ENCODE data around the gene BRMS1L. TPM values are rescaled to one million over a fixed set of nuclear protein-coding genes. Genes with fewer than 3 reads are reported as not detected.

Gene BRMS1L
- total and polyA plus RNA-seq, 2 experiments from 2014 or later, result 6.6 to 9.5 TPM

- no peak overlapping the region for H3K27ac ChIP-seq
- no peaks in the 10 kb centered on the region for H3K27me3 ChIP-seq (replicated peaks; ENCODE audit: insufficient read depth)
- peaks cover 2% of the 10 kb centered on the region for H3K9me3 ChIP-seq (ENCODE audit: low read depth)
- H3K9ac ChIP-seq, result no peak overlapping the region
- DNase-seq, result no peak
- 32 to 38% methylated on average over 1 of the region's 1 CpG for WGBS, 2 experiments (ENCODE audit: low coverage in 1 of 2, low lambda C conversion rate in 2 of 2, missing lambda C conversion rate in 2 of 2)
- no peaks in the 10 kb centered on the region for H3F3A ChIP-seq (ENCODE audit: insufficient read depth)
- no peaks in the 10 kb centered on the region for H3K36me3 ChIP-seq (ENCODE audit: low read depth)
- H3K4me3 ChIP-seq, result no peak overlapping the region
- H3K9me2 ChIP-seq (ENCODE audit: insufficient read depth), result no peaks in the 10 kb centered on the region
- in situ Hi-C loops (cut with MboI), result no loop called here
- H3K4me2 ChIP-seq (ENCODE audit: unreplicated experiment), result no peak overlapping the region
- H3K79me2 ChIP-seq (ENCODE audit: insufficient read depth), result peaks cover 86% of the 10 kb centered on the region
- H4K20me1 ChIP-seq (ENCODE audit: insufficient read depth), result no peaks in the 10 kb centered on the region; the same call in 1 of the 2 replicates
- H2AFZ ChIP-seq, result no peak overlapping the region
- no peaks in the 10 kb centered on the region for H3K4me1 ChIP-seq (ENCODE audit: insufficient read depth)
- TF ChIP-seq EZH2phosphoT487 (IDR thresholded peaks at IDR 0.05; ENCODE audit: insufficient read depth, low read depth) (no peak), EZH2 (IDR thresholded peaks at IDR 0.05; ENCODE audit: insufficient read depth, poor library complexity, severe bottlenecking) (no peak)
Measured at GRCh38 chr14:35783699-35784098, 42.4 kb upstream of the BRMS1L start.

GRCh38 chr14:35786856-35787255 lies 39.3 kb upstream of the BRMS1L start:
- H3K9me2 ChIP-seq (ENCODE audit: insufficient read depth), result no peaks in the 10 kb centered on the region
- H3K27ac ChIP-seq, result no peak overlapping the region
- in situ Hi-C loops (cut with MboI), result no loop called here
- no peak overlapping the region for H3K4me2 ChIP-seq (ENCODE audit: unreplicated experiment)
- no peak overlapping the region for H3K4me3 ChIP-seq
- WGBS, 2 experiments (ENCODE audit: low coverage in 1 of 2, low lambda C conversion rate in 2 of 2, missing lambda C conversion rate in 2 of 2), result 91 to 95% methylated on average over 2 of the region's 2 CpGs
- H3K4me1 ChIP-seq (ENCODE audit: insufficient read depth), result no peaks in the 10 kb centered on the region
- no peaks in the 10 kb centered on the region for H3K9me3 ChIP-seq (ENCODE audit: low read depth)
- no peak overlapping the region for H2AFZ ChIP-seq
- no peaks in the 10 kb centered on the region for H3K27me3 ChIP-seq (replicated peaks; ENCODE audit: insufficient read depth)
- no peak for DNase-seq
- no peak overlapping the region for H3K9ac ChIP-seq
- no peaks in the 10 kb centered on the region; the same call in 1 of the 2 replicates for H4K20me1 ChIP-seq (ENCODE audit: insufficient read depth)
- H3K36me3 ChIP-seq (ENCODE audit: low read depth), result no peaks in the 10 kb centered on the region
- TF ChIP-seq EZH2phosphoT487 (IDR thresholded peaks at IDR 0.05; ENCODE audit: insufficient read depth, low read depth), result no peak
- no peak for TF ChIP-seq EZH2 (IDR thresholded peaks at IDR 0.05; ENCODE audit: insufficient read depth, poor library complexity, severe bottlenecking)
- H3F3A ChIP-seq (ENCODE audit: insufficient read depth), result no peaks in the 10 kb centered on the region
- H3K79me2 ChIP-seq (ENCODE audit: insufficient read depth), result peaks cover 56% of the 10 kb centered on the region

- no peaks in the 10 kb centered on the region for H3F3A ChIP-seq (ENCODE audit: insufficient read depth)
- peaks cover 46% of the 10 kb centered on the region for H3K79me2 ChIP-seq (ENCODE audit: insufficient read depth)
- no peak overlapping the region for H3K4me3 ChIP-seq
- no peaks in the 10 kb centered on the region for H3K27me3 ChIP-seq (replicated peaks; ENCODE audit: insufficient read depth)
- 82 to 88% methylated on average over 4 of the region's 4 CpGs for WGBS, 2 experiments (ENCODE audit: low coverage in 1 of 2, low lambda C conversion rate in 2 of 2, missing lambda C conversion rate in 2 of 2)
- no peaks in the 10 kb centered on the region for H3K36me3 ChIP-seq (ENCODE audit: low read depth)
- DNase-seq, result peak; percentile 52
- no peaks in the 10 kb centered on the region for H3K9me2 ChIP-seq (ENCODE audit: insufficient read depth)
- TF ChIP-seq EZH2phosphoT487 (IDR thresholded peaks at IDR 0.05; ENCODE audit: insufficient read depth, low read depth), result no peak
- no peak for TF ChIP-seq EZH2 (IDR thresholded peaks at IDR 0.05; ENCODE audit: insufficient read depth, poor library complexity, severe bottlenecking)
- H3K4me1 ChIP-seq (ENCODE audit: insufficient read depth), result no peaks in the 10 kb centered on the region
- H2AFZ ChIP-seq, result no peak overlapping the region
- in situ Hi-C loops (cut with MboI), result no loop called here
- no peaks in the 10 kb centered on the region for H3K9me3 ChIP-seq (ENCODE audit: low read depth)
- no peak overlapping the region for H3K9ac ChIP-seq
- H4K20me1 ChIP-seq (ENCODE audit: insufficient read depth), result no peaks in the 10 kb centered on the region
- H3K4me2 ChIP-seq (ENCODE audit: unreplicated experiment), result no peak overlapping the region
- H3K27ac ChIP-seq, result no peak overlapping the region
Measured at GRCh38 chr14:35789651-35790050, 36.5 kb upstream of the BRMS1L start.

DNA sequence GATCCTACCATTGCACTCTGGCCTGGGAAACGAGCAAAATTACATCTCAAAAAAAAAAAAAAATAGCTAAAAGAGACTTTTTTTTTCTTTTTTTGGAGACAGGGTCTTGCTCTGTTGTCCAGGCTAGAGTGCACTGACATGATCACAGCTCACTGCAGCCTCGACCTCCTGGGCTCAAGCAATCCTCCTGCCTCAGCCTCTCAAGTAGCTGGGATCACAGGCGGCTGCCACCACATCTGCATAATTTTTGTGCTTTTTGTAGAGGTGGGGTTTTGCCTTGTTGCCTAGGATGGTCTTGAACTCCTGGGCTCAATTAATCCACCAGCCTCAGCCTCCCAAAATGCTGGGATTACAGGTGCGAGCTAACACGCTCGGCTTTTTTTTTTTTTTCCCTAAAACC lies 28.3 kb upstream of the BRMS1L start:
- H3F3A ChIP-seq (ENCODE audit: insufficient read depth), result no peaks in the 10 kb centered on the region
- no peak overlapping the region for H3K9ac ChIP-seq
- WGBS, 2 experiments (ENCODE audit: low coverage in 1 of 2, low lambda C conversion rate in 2 of 2, missing lambda C conversion rate in 2 of 2), result 91 to 94% methylated on average over 6 of the region's 6 CpGs
- no peaks in the 10 kb centered on the region for H3K36me3 ChIP-seq (ENCODE audit: low read depth)
- H2AFZ ChIP-seq, result no peak overlapping the region
- TF ChIP-seq EZH2 (IDR thresholded peaks at IDR 0.05; ENCODE audit: insufficient read depth, poor library complexity, severe bottlenecking), result no peak
- no peak for TF ChIP-seq EZH2phosphoT487 (IDR thresholded peaks at IDR 0.05; ENCODE audit: insufficient read depth, low read depth)
- no peaks in the 10 kb centered on the region for H3K4me1 ChIP-seq (ENCODE audit: insufficient read depth)
- no peak overlapping the region for H3K4me3 ChIP-seq
- no peaks in the 10 kb centered on the region; the same call in none of the 2 replicates for H4K20me1 ChIP-seq (ENCODE audit: insufficient read depth)
- no peak for DNase-seq
- in situ Hi-C loops (cut with MboI), result no loop called here
- peaks cover 96% of the 10 kb centered on the region for H3K79me2 ChIP-seq (ENCODE audit: insufficient read depth)
- H3K4me2 ChIP-seq (ENCODE audit: unreplicated experiment), result no peak overlapping the region
- no peaks in the 10 kb centered on the region for H3K27me3 ChIP-seq (replicated peaks; ENCODE audit: insufficient read depth)
- no peak overlapping the region for H3K27ac ChIP-seq
- no peaks in the 10 kb centered on the region for H3K9me3 ChIP-seq (ENCODE audit: low read depth)
- no peaks in the 10 kb centered on the region for H3K9me2 ChIP-seq (ENCODE audit: insufficient read depth)

All from GM23248 (cell line).